Transverse colon (tissue), 4 donors: Measurements from ENCODE around the gene PDXK. TPM values are rescaled to one million over a fixed set of nuclear protein-coding genes. Genes with fewer than 3 reads are reported as not detected.
"Not testable (repeated sequence)": the region's sequence is repeated elsewhere in the genome, so short reads cannot be mapped to it uniquely, and the experiment has no call there.

Source experiments
- DNase-seq: peaks from one replicate; pipeline ENCODE4 v3.0.0-alpha.2; 2019
- H3K27ac ChIP-seq, 4 donors: fragments of 200-600 bp; sonication (generic); 2 replicates each; pipeline ENCODE4 v1.5.1; 2016 to 2018; ENCODE audit warnings: inconsistent platforms in 4 of 4
- H3K27me3 ChIP-seq: fragments of 200-600 bp; sonication (generic); 2 replicates; pipeline ENCODE4 v1.5.1; 2017; ENCODE audit warnings: inconsistent platforms
- H3K36me3 ChIP-seq, 4 donors: fragments of 200-600 bp; sonication (generic); 2 replicates each; pipeline ENCODE4 v1.5.1; 2017 to 2019; ENCODE audit warnings: inconsistent platforms in 4 of 4
- H3K4me1 ChIP-seq, 4 donors: fragments of 200-600 bp; sonication (generic); 2 replicates each; pipeline ENCODE4 v1.5.1; 2017 to 2020; ENCODE audit warnings: inconsistent platforms in 4 of 4
- H3K4me3 ChIP-seq, 4 donors: fragments of 200-600 bp; sonication (generic); 1 replicate in 1 of 4; 2 replicates in 3 of 4; pipeline versions ENCODE4 v1.5.1 to v1.6.1; 2017 to 2019; ENCODE audit warnings: inconsistent platforms in 4 of 4
- H3K9me3 ChIP-seq, 2 donors: fragments of 200-600 bp; sonication (generic); 2 replicates each; pipeline ENCODE4 v1.5.1; 2017 to 2019; ENCODE audit warnings: inconsistent platforms in 2 of 2
- CTCF ChIP-seq, 5 experiments: fragments of 200-600 bp in 3 of 5; fragments of 450-650 bp in 2 of 5; sonication (generic) in 3 of 5; IDR thresholded peaks; 1 replicate in 2 of 5; 2 replicates in 3 of 5; pipeline ENCODE4 v1.5.1; 2016 to 2017; ENCODE audit warnings: antibody characterized with exemption in 5 of 5, inconsistent platforms in 3 of 5, mild to moderate bottlenecking in 2 of 5, moderate library complexity in 1 of 5
- EP300 ChIP-seq: sonication (generic); formaldehyde crosslinking; IDR thresholded peaks from one replicate; pipeline ENCODE4 v1.6.1; 2017; ENCODE audit warnings: antibody characterized with exemption, low read depth
- POLR2A ChIP-seq: fragments of 450-650 bp; IDR thresholded peaks from one replicate; pipeline ENCODE4 v1.6.1; 2016; ENCODE audit warnings: antibody characterized with exemption, mild to moderate bottlenecking, moderate library complexity
- POLR2AphosphoS5 ChIP-seq, 3 donors: sonication (generic); formaldehyde crosslinking; IDR thresholded peaks; one replicate each; pipeline ENCODE4 v1.6.1; 2016; ENCODE audit warnings: antibody characterized with exemption in 3 of 3
- WGBS, 2 donors: methylation state at CpG; one replicate each; pipeline ENCODE4 v1.1.5; 2018; ENCODE audit warnings: low coverage in 1 of 2; 5-methylcytosine and 5-hydroxymethylcytosine counted together
- in situ Hi-C, 4 donors: fragments of 200-750 bp; cut with MboI; loops; one replicate each; pipeline versions ENCODE4 v1.15.0 to v1.15.1; 2017; ENCODE audit warnings: low sequenced_read_pairs in 3 of 4, low pct_ligation_motif_present in 1 of 4, low pct_unique_long_range_greater_than_20kb in 1 of 4
- intact Hi-C: fragments of 100-400 bp; cut with DNase I; formaldehyde crosslinking; loops from one replicate; pipeline ENCODE4 v1.15.1; 2023; ENCODE audit warnings: low total_unique reads
- total RNA-seq, 4 donors: library from RNA; depleted of rRNA; stranded (reverse); fragments of >200 nt; gene quantifications; one replicate each; pipeline ENCODE4 v1.1.0, GENCODE V29; 2016

PDXK gene
- total RNA-seq: 100 to 1,000 TPM in 2 of 4 donors, 10 to 100 TPM in 2; 85.8 to 117 (median 103) TPM

DNA sequence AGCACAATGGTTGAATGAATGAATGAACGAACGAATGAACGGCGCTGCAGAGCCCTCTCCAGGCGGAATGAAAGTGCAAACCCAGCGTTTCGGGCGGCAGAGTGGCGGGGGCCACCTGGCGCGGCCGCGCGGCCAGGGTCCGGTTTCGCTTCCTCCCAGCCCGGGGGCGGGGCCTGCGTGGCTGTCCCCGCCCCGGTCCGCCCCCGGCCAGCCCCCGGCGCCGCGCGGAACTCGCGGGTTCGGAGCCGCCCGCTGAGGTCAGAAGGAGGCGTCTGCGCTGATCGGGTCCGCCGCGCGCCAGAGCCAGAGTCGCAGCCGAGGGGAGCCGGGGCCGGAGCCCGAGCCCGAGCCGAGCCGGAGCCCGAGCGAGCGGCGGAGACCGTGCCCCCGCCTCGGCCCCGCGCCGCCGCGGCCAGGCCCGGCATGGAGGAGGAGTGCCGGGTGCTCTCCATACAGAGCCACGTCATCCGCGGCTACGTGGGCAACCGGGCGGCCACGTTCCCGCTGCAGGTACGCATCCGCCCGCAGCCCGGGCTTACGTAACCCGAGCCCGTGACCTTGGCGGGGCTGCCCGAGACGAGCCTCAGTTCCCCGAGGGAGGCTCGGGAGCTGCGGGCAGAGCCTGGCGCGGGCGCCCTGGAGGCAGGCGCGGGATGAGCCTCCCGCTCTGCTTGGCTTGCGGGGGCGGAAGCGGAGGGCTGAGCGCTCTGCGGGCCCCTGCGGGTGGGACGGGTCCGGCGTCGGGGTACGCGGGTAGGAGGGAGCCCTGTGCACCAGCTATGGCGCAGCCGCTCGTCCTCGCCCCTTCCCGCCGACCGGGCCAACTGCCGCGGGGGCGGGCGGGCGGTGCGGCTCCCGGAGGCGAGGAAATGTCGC is at the start of gene PDXK:
PDXK (plus strand) TSS at position 258 of the 876 bp plus-strand sequence; CDS start at position 424, 166 bp downstream.
- 0% methylated on average over 92 of the region's 117 CpGs; no CpG with 5 or more reads in 1 of the 2 donors for WGBS, 2 donors
- peak; percentile 93 for DNase-seq
- peak within 1 kb of the TSS; percentile 68 to 87 (median 78) for H3K4me3 ChIP-seq
- intact Hi-C loops (no loop called here), in situ Hi-C loops (no loop called here)
- H3K9me3 ChIP-seq: no peaks in the 10 kb centered on the region
- TF ChIP-seq POLR2A (peak; percentile 83), POLR2AphosphoS5 (IDR thresholded peaks at IDR 0.05) (peak; percentile 85 to 92 (median 90)), EP300 (no peak)
- peak within 1 kb of the TSS; percentile 87 to 93 (median 92) for H3K27ac ChIP-seq
- H3K4me1 ChIP-seq: peaks cover 18 to 39% (median 25%) of the 10 kb centered on the region in 4 donors
- no peaks in the 10 kb centered on the region for H3K36me3 ChIP-seq
- H3K27me3 ChIP-seq: no peaks in the 10 kb centered on the region

DNA sequence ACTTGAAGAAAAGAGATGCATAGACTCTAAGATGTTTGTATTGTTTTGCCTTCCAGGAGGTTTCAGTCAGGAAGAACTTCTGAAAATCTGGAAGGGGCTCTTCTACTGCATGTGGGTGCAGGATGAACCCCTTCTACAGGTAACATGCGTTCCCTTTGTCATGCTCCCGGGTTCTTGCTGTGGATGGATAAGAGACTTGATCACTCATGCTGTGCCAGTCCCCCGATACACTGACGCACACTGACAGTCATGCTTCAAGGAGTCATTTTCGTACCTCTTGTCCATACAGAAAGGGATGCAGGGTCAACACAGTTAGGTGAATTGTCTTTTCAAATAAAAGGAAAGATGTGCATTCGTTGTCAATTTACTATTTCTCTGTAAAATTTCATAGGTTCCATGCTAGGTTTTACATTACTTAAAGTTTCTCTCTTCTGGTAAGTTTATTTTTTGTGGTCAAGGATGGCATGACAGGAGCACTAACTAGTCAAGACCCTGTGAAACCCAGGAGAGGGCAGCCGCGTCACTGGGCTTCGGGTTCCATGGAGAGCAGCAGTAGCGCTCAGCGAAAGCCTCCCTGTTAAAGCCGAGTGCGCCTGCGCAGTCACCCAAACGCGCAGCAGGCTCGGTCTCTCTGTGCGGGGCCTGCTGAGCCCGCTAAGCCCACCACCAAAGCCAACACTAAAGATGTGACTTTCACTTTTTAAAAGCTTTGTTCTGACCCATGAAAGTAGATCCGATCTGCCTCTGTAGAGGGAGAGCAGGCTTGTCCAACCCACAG is 48.9 kb upstream of the PDXK start:
- no peaks in the 10 kb centered on the region for H3K27me3 ChIP-seq
- WGBS, 2 donors: 60 to 93% methylated on average over 1 to 20 of the region's 20 CpGs
- intact Hi-C loops: no loop called here
- TF ChIP-seq EP300 (no peak), POLR2AphosphoS5 (IDR thresholded peaks at IDR 0.05) (no peak), POLR2A (no peak), CTCF (IDR thresholded peaks at IDR 0.05) (no peak)
- in situ Hi-C loops: no loop called here
- peaks cover 0 to 15% (median 1%) of the 10 kb centered on the region in 4 donors for H3K36me3 ChIP-seq
- DNase-seq: no peak
- no peaks in the 10 kb centered on the region for H3K4me1 ChIP-seq
- H3K9me3 ChIP-seq: no peaks in the 10 kb centered on the region
- no peak overlapping the region for H3K27ac ChIP-seq
- no peak overlapping the region for H3K4me3 ChIP-seq

DNA sequence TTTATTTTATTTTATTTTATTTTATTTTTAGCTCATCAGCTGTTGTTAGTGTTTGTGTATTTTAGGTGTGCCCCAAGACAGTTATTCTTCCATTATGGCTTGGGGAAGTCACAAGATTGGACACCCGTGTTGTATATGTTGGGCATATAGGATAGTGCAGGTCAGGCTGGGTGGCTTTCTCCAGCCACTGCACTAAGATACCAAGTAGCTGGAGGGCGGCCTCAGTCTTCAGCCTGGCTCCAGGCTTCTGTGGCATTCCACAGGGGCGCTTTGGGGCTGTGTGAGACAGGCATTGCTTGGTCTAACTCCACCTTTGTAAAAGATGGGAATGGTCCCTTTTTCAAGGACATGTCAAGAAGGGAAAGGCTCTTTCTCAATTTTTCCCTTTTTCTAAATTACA is 43.1 kb upstream of the PDXK start:
- no peaks in the 10 kb centered on the region for H3K9me3 ChIP-seq
- H3K27ac ChIP-seq: no peak overlapping the region
- H3K36me3 ChIP-seq: peaks cover 0 to 54% (median 7%) of the 10 kb centered on the region in 4 donors
- no peak overlapping the region for H3K4me3 ChIP-seq
- no peaks in the 10 kb centered on the region for H3K27me3 ChIP-seq
- 64 to 94% methylated on average over 2 to 3 of the region's 3 CpGs for whole genome bisulfite sequencing, 2 donors
- TF ChIP-seq EP300: no peak
- TF ChIP-seq POLR2A: no peak
- TF ChIP-seq POLR2AphosphoS5 (IDR thresholded peaks at IDR 0.05): no peak
- no peak for TF ChIP-seq CTCF (IDR thresholded peaks at IDR 0.05)
- intact Hi-C loops: no loop called here
- H3K4me1 ChIP-seq: no peaks in the 10 kb centered on the region
- DNase-seq: no peak
- in situ Hi-C loops: no loop called here

- Histone ChIP-seq H3K9me3 (no peaks in the 10 kb centered on the region), H3K4me1 (no peaks in the 10 kb centered on the region), H3K36me3 (peaks cover 0 to 57% (median 7%) of the 10 kb centered on the region in 4 donors), H3K27ac (no peak overlapping the region), H3K4me3 (no peak overlapping the region), H3K27me3 (no peaks in the 10 kb centered on the region)
- no peak for TF ChIP-seq POLR2A
- no peak for DNase-seq
- intact Hi-C loops: no loop called here
- in situ Hi-C loops: no loop called here
- 96 to 100% methylated on average over 1 to 15 of the region's 15 CpGs for WGBS, 2 donors
Measured at GRCh38 chr21:43676391-43676790, 42.5 kb upstream of the PDXK start.

GRCh38 chr21:43679951-43680350 is 39.0 kb upstream of the PDXK start:
- H3K4me3 ChIP-seq: no peak overlapping the region
- no peaks in the 10 kb centered on the region for H3K4me1 ChIP-seq
- DNase-seq: no peak
- no peaks in the 10 kb centered on the region for H3K27me3 ChIP-seq
- H3K27ac ChIP-seq: no peak overlapping the region
- 66 to 75% methylated on average over 12 of the region's 12 CpGs for WGBS, 2 donors
- H3K36me3 ChIP-seq: peaks cover 0 to 62% (median 11%) of the 10 kb centered on the region in 4 donors
- H3K9me3 ChIP-seq: no peaks in the 10 kb centered on the region
- in situ Hi-C loops (no loop called here), intact Hi-C loops (no loop called here)
- TF ChIP-seq POLR2A: no peak
- TF ChIP-seq CTCF (IDR thresholded peaks at IDR 0.05): no peak
- TF ChIP-seq EP300: no peak
- TF ChIP-seq POLR2AphosphoS5 (IDR thresholded peaks at IDR 0.05): no peak

GRCh38 chr21:43680421-43680820 is 38.5 kb upstream of the PDXK start:
- H3K4me3 ChIP-seq, in situ Hi-C loops, H3K27me3 ChIP-seq, H3K9me3 ChIP-seq, intact Hi-C loops, H3K4me1 ChIP-seq, DNase-seq, H3K27ac ChIP-seq: not testable (repeated sequence)
- 92 to 100% methylated on average over 2 to 6 of the region's 6 CpGs for WGBS, 2 donors
- peaks cover 0 to 59% (median 13%) of the 10 kb centered on the region in 4 donors for H3K36me3 ChIP-seq
